IMR-90 (cell line): ENCODE results near the gene PPP5C. TPM values are rescaled to one million over a fixed set of nuclear protein-coding genes. Genes with fewer than 3 reads are reported as not detected.

Experiments used
- ATAC-seq: fragments of 200-7000 bp; cut with Tn5 transposase; 2 replicates; pipeline ENCODE4 v1.9.1; 2020; ENCODE audit warnings: low read depth, mild to moderate bottlenecking, moderate library complexity
- BruUV-seq: library from RNA; stranded (reverse); fragments of 400-500 nt; replicated peaks from 2 replicates; lab custom pipeline; 2021; lab: Mats Ljungman, UMichigan
- CTCF ChIA-PET: fragments of 300-600 bp; formaldehyde crosslinking; extraction: SDS; loops from one replicate; lab custom pipeline; 2021; ENCODE audit warnings: antibody characterized with exemption; lab: Yijun Ruan, JAX
- POLR2A ChIA-PET: fragments of 300-600 bp; sonication (Branson Sonifier 250); formaldehyde crosslinking; loops from one replicate; lab custom pipeline; 2022; ENCODE audit warnings: antibody characterized with exemption; ENCODE audit not compliant: unreplicated experiment; lab: Charles Lee
- DNase-seq: peaks from one replicate; pipeline ENCODE4 v3.0.0; 2013
- H2AFZ ChIP-seq: replicated peaks from 2 replicates; pipeline ENCODE3; 2013; ENCODE audit warnings: low read length, mild to moderate bottlenecking; ENCODE audit not compliant: poor library complexity
- H2AK5ac ChIP-seq: 2 replicates; pipeline ENCODE4 v1.6.1; 2013; ENCODE audit warnings: low read depth, low read length, inconsistent platforms
- H2AK9ac ChIP-seq: replicated peaks from 2 replicates; pipeline ENCODE3; 2013; ENCODE audit warnings: mild to moderate bottlenecking, low read depth, low read length, moderate library complexity; ENCODE audit not compliant: poor library complexity
- H2BK120ac ChIP-seq: 2 replicates; pipeline ENCODE4 v1.6.1; 2013; ENCODE audit warnings: low read depth, low read length, inconsistent platforms
- H2BK15ac ChIP-seq: 3 replicates; pipeline ENCODE4 v1.6.1; 2013; ENCODE audit warnings: low read depth, low read length, inconsistent platforms
- H2BK20ac ChIP-seq: 2 replicates; pipeline ENCODE4 v1.6.1; 2013; ENCODE audit warnings: low read depth, mild to moderate bottlenecking, inconsistent platforms, low read length, moderate library complexity
- H2BK5ac ChIP-seq: 2 replicates; pipeline ENCODE4 v1.6.1; 2013; ENCODE audit warnings: mild to moderate bottlenecking, low read depth, low read length, inconsistent platforms; ENCODE audit not compliant: poor library complexity, severe bottlenecking
- H3K14ac ChIP-seq: replicated peaks from 2 replicates; pipeline ENCODE4 v1.6.1; 2013; ENCODE audit warnings: low read depth, low read length, inconsistent platforms
- H3K18ac ChIP-seq: 2 replicates; pipeline ENCODE4 v1.6.1; 2013; ENCODE audit warnings: low read depth, low read length, control low read depth
- H3K23ac ChIP-seq: 2 replicates; pipeline ENCODE4 v1.6.1; 2013; ENCODE audit warnings: low read depth, low read length, inconsistent platforms
- H3K27ac ChIP-seq: 2 replicates; pipeline ENCODE4 v1.5.1; 2013; ENCODE audit warnings: mild to moderate bottlenecking, control low read depth, low read length; ENCODE audit not compliant: insufficient read depth
- H3K27me3 ChIP-seq: 2 replicates; pipeline ENCODE4 v1.6.1; 2013; ENCODE audit warnings: low read length; ENCODE audit not compliant: control insufficient read depth, insufficient read depth
- H3K36me3 ChIP-seq: 2 replicates; pipeline ENCODE4 v1.6.1; 2013; ENCODE audit warnings: low read length, mixed read lengths; ENCODE audit not compliant: control insufficient read depth, insufficient read depth
- H3K4ac ChIP-seq: 2 replicates; pipeline ENCODE4 v1.6.1; 2013; ENCODE audit warnings: low read depth, low read length, inconsistent platforms
- H3K4me1 ChIP-seq: 2 replicates; pipeline ENCODE4 v1.6.1; 2013; ENCODE audit warnings: low read length, mixed read lengths; ENCODE audit not compliant: control insufficient read depth, insufficient read depth
- H3K4me2 ChIP-seq: 2 replicates; pipeline ENCODE4 v1.6.1; 2013; ENCODE audit warnings: low read depth, mild to moderate bottlenecking, control low read depth, low read length, moderate library complexity
- H3K4me3 ChIP-seq: 2 replicates; pipeline ENCODE4 v1.5.1; 2013; ENCODE audit warnings: low read depth, mild to moderate bottlenecking, control low read depth, low read length, moderate library complexity; ENCODE audit not compliant: insufficient read depth
- H3K56ac ChIP-seq: 2 replicates; pipeline ENCODE4 v1.6.1; 2013; ENCODE audit warnings: low read length, inconsistent platforms; ENCODE audit not compliant: insufficient read depth; ENCODE audit errors: extremely low read depth
- H3K79me1 ChIP-seq, 2 experiments: 2 replicates each; pipeline ENCODE4 v1.6.1; 2013; ENCODE audit warnings: low read length in 2 of 2, inconsistent platforms in 1 of 2, low read depth in 1 of 2
- H3K9ac ChIP-seq: 2 replicates; pipeline ENCODE4 v1.6.1; 2013; ENCODE audit warnings: low read depth, low read length, control low read depth
- H3K9me1 ChIP-seq: 2 replicates; pipeline ENCODE4 v1.6.1; 2013; ENCODE audit warnings: low read length, inconsistent platforms; ENCODE audit not compliant: insufficient read depth
- H3K9me3 ChIP-seq: 2 replicates; pipeline ENCODE4 v1.6.1; 2013; ENCODE audit warnings: low read length; ENCODE audit not compliant: control insufficient read depth, insufficient read depth
- H4K20me1 ChIP-seq: 2 replicates; pipeline ENCODE4 v1.6.1; 2013; ENCODE audit warnings: low read length, inconsistent platforms; ENCODE audit not compliant: insufficient read depth
- H4K5ac ChIP-seq: 2 replicates; pipeline ENCODE4 v1.6.1; 2013; ENCODE audit warnings: mild to moderate bottlenecking, low read depth, low read length, control low read depth
- H4K8ac ChIP-seq, 2 experiments: 2 replicates each; pipeline ENCODE4 v1.6.1; 2013; ENCODE audit warnings: low read depth in 2 of 2, low read length in 2 of 2, control low read depth in 1 of 2, inconsistent platforms in 1 of 2
- H4K91ac ChIP-seq: 2 replicates; pipeline ENCODE4 v1.6.1; 2013; ENCODE audit warnings: low read depth, low read length, inconsistent platforms; ENCODE audit not compliant: insufficient read depth
- BHLHE40 ChIP-seq: fragments of 150-350 bp; IDR thresholded peaks from 2 replicates; pipeline ENCODE4 v1.6.1; 2016; ENCODE audit warnings: mild to moderate bottlenecking, low read depth, low read length
- CEBPB ChIP-seq: IDR thresholded peaks from 2 replicates; pipeline ENCODE4 v1.6.1; 2012; ENCODE audit warnings: low read depth, low read length, improper control_type of control experiment
- CHD1 ChIP-seq: IDR thresholded peaks from 2 replicates; pipeline ENCODE4 v1.6.1; 2012; ENCODE audit warnings: low read depth, low read length, improper control_type of control experiment
- CTCF ChIP-seq: conservative IDR thresholded peaks from 2 replicates; pipeline ENCODE4 v1.5.1; 2012; ENCODE audit warnings: mild to moderate bottlenecking, low read depth, low read length, improper control_type of control experiment
- ELK1 ChIP-seq: fragments of 150-350 bp; IDR thresholded peaks from 2 replicates; pipeline ENCODE4 v1.6.1; 2016; ENCODE audit warnings: low read depth, mild to moderate bottlenecking, low read length, moderate library complexity, borderline replicate concordance
- FOS ChIP-seq: fragments of 150-350 bp; IDR thresholded peaks from 2 replicates; pipeline ENCODE4 v1.6.1; 2016; ENCODE audit warnings: low read depth, low read length
- MAFK ChIP-seq: IDR thresholded peaks from 2 replicates; pipeline ENCODE4 v1.6.1; 2012; ENCODE audit warnings: low read depth, low read length, improper control_type of control experiment
- MAZ ChIP-seq: IDR thresholded peaks from 2 replicates; pipeline ENCODE4 v1.6.1; 2012; ENCODE audit warnings: low read depth, mild to moderate bottlenecking, low read length, improper control_type of control experiment, moderate library complexity, borderline replicate concordance
- MXI1 ChIP-seq: IDR thresholded peaks from 2 replicates; pipeline ENCODE4 v1.6.1; 2012; ENCODE audit warnings: low read depth, mild to moderate bottlenecking, low read length, moderate library complexity, borderline replicate concordance
- NFE2L2 ChIP-seq: fragments of 150-350 bp; IDR thresholded peaks from 2 replicates; pipeline ENCODE4 v1.6.1; 2016; ENCODE audit warnings: low read depth, mild to moderate bottlenecking, low read length
- POLR2A ChIP-seq: IDR thresholded peaks from 2 replicates; pipeline ENCODE4 v1.6.1; 2012; ENCODE audit warnings: mild to moderate bottlenecking, low read depth, low read length
- RAD21 ChIP-seq: IDR thresholded peaks from 2 replicates; pipeline ENCODE4 v1.6.1; 2012; ENCODE audit warnings: low read length, improper control_type of control experiment
- RCOR1 ChIP-seq: IDR thresholded peaks from 2 replicates; pipeline ENCODE4 v1.6.1; 2012; ENCODE audit warnings: mild to moderate bottlenecking, low read length, improper control_type of control experiment; ENCODE audit not compliant: insufficient replicate concordance
- RFX5 ChIP-seq: IDR thresholded peaks from 2 replicates; pipeline ENCODE4 v1.8.0; 2012; ENCODE audit warnings: low read depth, mild to moderate bottlenecking, low read length, moderate library complexity
- SMC3 ChIP-seq: fragments of 150-350 bp; IDR thresholded peaks from 2 replicates; pipeline ENCODE4 v1.6.1; 2016; ENCODE audit warnings: low read depth, mild to moderate bottlenecking, antibody characterized with exemption, low read length, moderate library complexity
- WGBS, 2 experiments: methylation state at CpG; one replicate each; pipeline versions ENCODE4 v1.1.5 to v1.1.7; 2013; ENCODE audit warnings: missing lambda C conversion rate in 2 of 2; ENCODE audit not compliant: insufficient read length in 1 of 2; ENCODE audit errors: extremely low coverage in 2 of 2; 5-methylcytosine and 5-hydroxymethylcytosine counted together
- dilution Hi-C: fragments of 300-500 bp; cut with HindIII; formaldehyde crosslinking; loops from one replicate; pipeline ENCODE4 v1.14.3; 2018; ENCODE audit warnings: low sequenced_read_pairs; ENCODE audit not compliant: unreplicated experiment
- in situ Hi-C: fragments of 300-500 bp; cut with MboI; formaldehyde crosslinking; loops from 3 replicates; pipeline ENCODE4 v1.14.3; 2019; ENCODE audit warnings: low sequenced_read_pairs, inconsistent platforms, mixed read lengths
- intact Hi-C: fragments of 100-400 bp; cut with micrococcal nuclease; formaldehyde crosslinking; loops from 2 replicates; pipeline ENCODE4 v1.10.0; 2022
- polyA plus RNA-seq, 3 experiments: library from polyadenylated mRNA; depleted of rRNA; stranded (reverse); fragments of >200 nt; gene quantifications; 2 replicates each; pipeline ENCODE4 v1.2.3, GENCODE V29; 2012; ENCODE audit warnings: low replicate concordance in 1 of 3
- total RNA-seq: library from RNA; depleted of rRNA; stranded (reverse); fragments of >200 nt; gene quantifications from 2 replicates; pipeline ENCODE4 v1.2.3, GENCODE V29; 2012
- TF ChIP-seq, protein P1 (sequence below): fragments of 150-350 bp; IDR thresholded peaks from 2 replicates; pipeline ENCODE4 v1.6.1; 2017; ENCODE audit warnings: mild to moderate bottlenecking, antibody characterized with exemption, low read length, low read depth

Gene PPP5C
- total and polyA plus RNA-seq, 2 of the 4 experiments (the other 2 are of a cell fraction) = 80.5 to 128 TPM

DNA sequence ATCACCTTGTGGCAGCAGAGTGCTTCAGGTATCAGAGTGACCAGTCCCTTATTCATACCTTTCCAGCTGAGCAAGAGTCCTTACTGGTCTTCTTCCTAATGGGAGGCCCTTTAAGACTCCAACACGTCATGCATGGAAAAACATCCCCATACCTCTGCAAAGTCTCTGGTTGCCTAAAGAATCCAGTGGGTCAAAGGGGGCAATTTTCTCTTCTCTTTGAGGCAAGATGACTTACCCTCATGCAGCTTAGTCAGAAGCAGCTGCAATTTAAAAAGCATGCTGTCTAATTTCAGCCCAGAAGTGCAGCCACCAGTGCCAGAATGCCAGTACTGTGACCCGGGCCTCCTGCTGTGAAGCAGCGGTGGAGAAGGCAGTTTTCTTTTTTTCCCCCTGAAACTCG is 18.7 kb downstream of the PPP5C start:
- no peak overlapping the region for H4K8ac ChIP-seq
- H3K18ac ChIP-seq = no peak overlapping the region
- H3K4me3 ChIP-seq = no peak overlapping the region
- no peak overlapping the region for H3K14ac ChIP-seq
- H3K23ac ChIP-seq = no peak overlapping the region
- H4K5ac ChIP-seq = no peak overlapping the region
- ATAC-seq = no peak
- H2AK5ac ChIP-seq = no peak overlapping the region
- peaks cover 3% of the 10 kb centered on the region; the same call in 1 of the 2 replicates for H3K4me1 ChIP-seq
- no peak overlapping the region for H2BK5ac ChIP-seq
- no peak overlapping the region for H3K27ac ChIP-seq
- peaks cover 24% of the 10 kb centered on the region for H3K36me3 ChIP-seq
- no peak overlapping the region for H3K56ac ChIP-seq
- ChIA-PET CTCF (no interaction called here), POLR2A (no interaction called here)
- H2AK9ac ChIP-seq = no peak overlapping the region
- DNase-seq = no peak
- no peaks in the 10 kb centered on the region for H3K9me3 ChIP-seq
- peaks cover 10% of the 10 kb centered on the region for H3K9me1 ChIP-seq
- no peak overlapping the region for H4K91ac ChIP-seq
- BruUV-seq = no TSS peak
- H4K20me1 ChIP-seq = peaks cover 5% of the 10 kb centered on the region
- H2BK20ac ChIP-seq = no peak overlapping the region
- dilution Hi-C loops (no loop called here), intact Hi-C loops (no loop called here), in situ Hi-C loops (no loop called here)
- H2BK15ac ChIP-seq = no peak overlapping the region
- TF ChIP-seq ELK1 (no peak), FOS (no peak), CHD1 (no peak), RCOR1 (no peak), SMC3 (no peak), CTCF (no peak), RAD21 (no peak), MAFK (no peak), MAZ (no peak), CEBPB (no peak), BHLHE40 (no peak), RFX5 (no peak), POLR2A (no peak), NFE2L2 (no peak), MXI1 (no peak)
- TF ChIP-seq, protein P1, sequence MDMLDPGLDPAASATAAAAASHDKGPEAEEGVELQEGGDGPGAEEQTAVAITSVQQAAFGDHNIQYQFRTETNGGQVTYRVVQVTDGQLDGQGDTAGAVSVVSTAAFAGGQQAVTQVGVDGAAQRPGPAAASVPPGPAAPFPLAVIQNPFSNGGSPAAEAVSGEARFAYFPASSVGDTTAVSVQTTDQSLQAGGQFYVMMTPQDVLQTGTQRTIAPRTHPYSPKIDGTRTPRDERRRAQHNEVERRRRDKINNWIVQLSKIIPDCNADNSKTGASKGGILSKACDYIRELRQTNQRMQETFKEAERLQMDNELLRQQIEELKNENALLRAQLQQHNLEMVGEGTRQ = no peak
- H2BK120ac ChIP-seq = no peak overlapping the region
- no peak overlapping the region for H2AFZ ChIP-seq
- H3K79me1 ChIP-seq = peaks cover 12 to 60% of the 10 kb centered on the region in 2 experiments
- WGBS, 2 experiments = 100% methylated on average over 1 of the region's 4 CpGs; no CpG with 5 or more reads in 1 of the 2 experiments
- H3K27me3 ChIP-seq = no peaks in the 10 kb centered on the region
- H3K9ac ChIP-seq = no peak overlapping the region
- H3K4me2 ChIP-seq = no peak overlapping the region
- H3K4ac ChIP-seq = no peak overlapping the region
